SU-DHL-6 (cell line): ENCODE results near the gene IGFBP7.

Experiments used
- H2AFZ ChIP-seq: fragments of 200-600 bp; sonication (generic); 2 replicates; pipeline ENCODE4 v1.6.1; 2014; ENCODE audit warnings: low read depth, mild to moderate bottlenecking, moderate library complexity, mixed read lengths, antibody characterized with exemption, low read length; ENCODE audit not compliant: severe bottlenecking
- H3F3A ChIP-seq: fragments of 200-600 bp; shearing (Covaris generic); 2 replicates; pipeline ENCODE4 v1.6.0; 2016; ENCODE audit warnings: antibody characterized with exemption, mild to moderate bottlenecking; ENCODE audit not compliant: insufficient read depth
- H3K27ac ChIP-seq: fragments of 200-600 bp; sonication (generic); 2 replicates; pipeline ENCODE4 v1.5.1; 2016; ENCODE audit warnings: low read depth, mild to moderate bottlenecking, low read length, moderate library complexity, mixed read lengths
- H3K27me3 ChIP-seq: fragments of 200-600 bp; sonication (generic), shearing (Covaris generic); 2 replicates; pipeline ENCODE4 v1.6.0; 2014; ENCODE audit warnings: mild to moderate bottlenecking, low read length
- H3K36me3 ChIP-seq: fragments of 200-600 bp; sonication (generic); 2 replicates; pipeline ENCODE4 v1.6.1; 2014; ENCODE audit warnings: mild to moderate bottlenecking, low read length, mixed read lengths
- H3K4me2 ChIP-seq: fragments of 300-600, 200-600 bp; shearing (Covaris generic), sonication (generic); 2 replicates; pipeline ENCODE4 v1.6.0; 2014; ENCODE audit warnings: low read length, low read depth, mild to moderate bottlenecking; ENCODE audit not compliant: poor library complexity, severe bottlenecking
- H3K4me3 ChIP-seq: fragments of 200-600 bp; sonication (generic); 2 replicates; pipeline ENCODE4 v1.5.1; 2014; ENCODE audit warnings: antibody characterized with exemption, low read length, mild to moderate bottlenecking, mixed read lengths; ENCODE audit not compliant: insufficient read depth, poor library complexity, severe bottlenecking
- H3K79me2 ChIP-seq: fragments of 200-600 bp; sonication (generic); 2 replicates; pipeline ENCODE4 v1.6.1; 2014; ENCODE audit warnings: mild to moderate bottlenecking, low read length, moderate library complexity; ENCODE audit not compliant: insufficient read depth
- H3K9ac ChIP-seq: fragments of 200-600 bp; sonication (generic); 2 replicates; pipeline ENCODE4 v1.7.0; 2014; ENCODE audit warnings: mild to moderate bottlenecking, low read length
- H3K9me2 ChIP-seq: fragments of 200-600 bp; sonication (generic); replicated peaks from 2 replicates; pipeline ENCODE4 v1.6.1; 2014; ENCODE audit warnings: low read length; ENCODE audit not compliant: insufficient read depth
- H3K9me3 ChIP-seq: fragments of 200-600 bp; sonication (generic); 2 replicates; pipeline ENCODE4 v1.6.1; 2014; ENCODE audit warnings: low read length, mixed read lengths; ENCODE audit not compliant: insufficient read depth
- H4K20me1 ChIP-seq: fragments of 200-600 bp; sonication (generic); 2 replicates; pipeline ENCODE4 v1.6.1; 2014; ENCODE audit warnings: low read depth, mild to moderate bottlenecking, antibody characterized with exemption, low read length, moderate library complexity, mixed read lengths
- CTCF ChIP-seq: fragments of 200-600 bp; sonication (generic); IDR thresholded peaks from one replicate; pipeline ENCODE4 v1.5.1; 2017; ENCODE audit warnings: antibody characterized with exemption, mild to moderate bottlenecking, low read length, moderate library complexity; ENCODE audit not compliant: insufficient read depth, poor library complexity, severe bottlenecking
- EZH2phosphoT487 ChIP-seq: fragments of 200-600 bp; sonication (generic), shearing (Covaris generic); conservative IDR thresholded peaks from 2 replicates; pipeline ENCODE4 v1.6.1; 2018; ENCODE audit warnings: mild to moderate bottlenecking, antibody characterized with exemption, low read length, moderate library complexity, mixed read lengths

Gene IGFBP7

GRCh38 chr4:57109847-57110639 lies at the start of gene IGFBP7:
TSS of gene IGFBP7 (minus strand) at chr4:57110385. CDS start at chr4:57110351, 34 bp downstream.
- H3K4me2 ChIP-seq: no peak within 1 kb of the TSS
- H3K27me3 ChIP-seq: no peaks in the 10 kb centered on the region

GRCh38 chr4:57159866-57160265 lies 49.7 kb upstream of the IGFBP7 start:
- H3K9me3 ChIP-seq: no peaks in the 10 kb centered on the region
- H3K9me2 ChIP-seq: no peaks in the 10 kb centered on the region
- no peaks in the 10 kb centered on the region for H3K36me3 ChIP-seq
- H3K4me3 ChIP-seq: no peak overlapping the region
- no peak overlapping the region for H3K9ac ChIP-seq
- no peak overlapping the region for H3K27ac ChIP-seq
- H3F3A ChIP-seq: no peaks in the 10 kb centered on the region
- H3K27me3 ChIP-seq: no peaks in the 10 kb centered on the region
- no peak overlapping the region for H3K4me2 ChIP-seq
- no peaks in the 10 kb centered on the region for H3K79me2 ChIP-seq
- no peak overlapping the region for H2AFZ ChIP-seq
- H4K20me1 ChIP-seq: no peaks in the 10 kb centered on the region
- TF ChIP-seq EZH2phosphoT487: no peak

More at GRCh38 chr4:57109847-57110639, at the start of gene IGFBP7:
- Histone ChIP-seq H3K79me2 (no peaks in the 10 kb centered on the region), H3K9ac (no peak within 1 kb of the TSS), H3F3A (no peaks in the 10 kb centered on the region), H3K9me2 (no peaks in the 10 kb centered on the region), H3K27ac (no peak within 1 kb of the TSS), H2AFZ (no peak within 1 kb of the TSS), H4K20me1 (no peaks in the 10 kb centered on the region), H3K4me3 (no peak within 1 kb of the TSS), H3K9me3 (no peaks in the 10 kb centered on the region), H3K36me3 (no peaks in the 10 kb centered on the region)
- no peak for TF ChIP-seq EZH2phosphoT487
- TF ChIP-seq CTCF: no peak

GRCh38 chr4:57158762-57159161 lies 48.6 kb upstream of the IGFBP7 start:
- Histone ChIP-seq H4K20me1 (no peaks in the 10 kb centered on the region), H3K4me2 (no peak overlapping the region), H3K9me2 (no peaks in the 10 kb centered on the region), H2AFZ (no peak overlapping the region), H3K36me3 (no peaks in the 10 kb centered on the region), H3K4me3 (no peak overlapping the region), H3K9ac (no peak overlapping the region), H3K27ac (no peak overlapping the region), H3K27me3 (no peaks in the 10 kb centered on the region), H3K79me2 (no peaks in the 10 kb centered on the region), H3K9me3 (no peaks in the 10 kb centered on the region), H3F3A (no peaks in the 10 kb centered on the region)
- TF ChIP-seq CTCF (no peak), EZH2phosphoT487 (no peak)

- H3K9me2 ChIP-seq: no peaks in the 10 kb centered on the region
- H2AFZ ChIP-seq: no peak overlapping the region
- H3K27ac ChIP-seq: no peak overlapping the region
- no peaks in the 10 kb centered on the region for H4K20me1 ChIP-seq
- H3K27me3 ChIP-seq: no peaks in the 10 kb centered on the region
- no peak overlapping the region for H3K4me2 ChIP-seq
- no peaks in the 10 kb centered on the region for H3F3A ChIP-seq
- H3K36me3 ChIP-seq: no peaks in the 10 kb centered on the region
- no peaks in the 10 kb centered on the region for H3K9me3 ChIP-seq
- no peaks in the 10 kb centered on the region for H3K79me2 ChIP-seq
- no peak overlapping the region for H3K9ac ChIP-seq
- no peak overlapping the region for H3K4me3 ChIP-seq
- TF ChIP-seq CTCF (no peak), EZH2phosphoT487 (no peak)
These were observed 48.0 kb upstream of the IGFBP7 start for GRCh38 chr4:57158221-57158620.
